Vagina (tissue), 2 donors: ENCODE data around the gene COPA.

Experiments used
- CTCF ChIP-seq, 3 experiments: fragments of 450-650 bp in 2 of 3; fragments of 200-600 bp in 1 of 3; sonication (generic) in 1 of 3; IDR thresholded peaks; one replicate each; pipeline ENCODE4 v1.5.1; 2017 to 2019; ENCODE audit warnings: antibody characterized with exemption in 3 of 3, mild to moderate bottlenecking in 2 of 3, moderate library complexity in 2 of 3
- POLR2A ChIP-seq, 2 donors: fragments of 450-650 bp; IDR thresholded peaks; one replicate each; pipeline ENCODE4 v1.6.1; 2017; ENCODE audit warnings: antibody characterized with exemption in 2 of 2, mild to moderate bottlenecking in 2 of 2, moderate library complexity in 2 of 2

- TF ChIP-seq CTCF (IDR thresholded peaks at IDR 0.05) (no peak), POLR2A (IDR thresholded peaks at IDR 0.05) (no peak)
Observed at GRCh38 chr1:160362168-160362957, 19.3 kb upstream of the COPA start.
